Smooth muscle cell (in vitro differentiated cells): Measurements from ENCODE around the gene IL31. TPM values are rescaled to one million over a fixed set of nuclear protein-coding genes. Genes with fewer than 3 reads are reported as not detected.

Experiments
- DNase-seq: peaks from one replicate; lab custom pipeline; 2025; ENCODE audit not compliant: unreplicated experiment; lab: John Stamatoyannopoulos, UW
- H2AFZ ChIP-seq: fragments of 200-600 bp; sonication (generic); 2 replicates; pipeline ENCODE4 v1.6.0; 2016; ENCODE audit warnings: antibody characterized with exemption, low read depth, mild to moderate bottlenecking
- H3F3A ChIP-seq: fragments of 200-600 bp; sonication (generic); 2 replicates; pipeline ENCODE4 v1.6.0; 2017; ENCODE audit warnings: antibody characterized with exemption, low read depth
- H3K27ac ChIP-seq: fragments of 200-600 bp; sonication (generic); 2 replicates; pipeline ENCODE4 v1.5.1; 2016; ENCODE audit warnings: low read depth, mild to moderate bottlenecking
- H3K27me3 ChIP-seq: fragments of 200-600 bp; sonication (generic); 2 replicates; pipeline ENCODE4 v1.6.1; 2016; ENCODE audit warnings: low read depth, mild to moderate bottlenecking
- H3K36me3 ChIP-seq: fragments of 200-600 bp; sonication (generic); 2 replicates; pipeline ENCODE4 v1.5.1; 2016; ENCODE audit warnings: low read depth
- H3K4me1 ChIP-seq: fragments of 200-600 bp; sonication (generic); 2 replicates; pipeline ENCODE4 v1.5.1; 2016; ENCODE audit warnings: low read depth
- H3K4me2 ChIP-seq: fragments of 200-600 bp; sonication (generic); 2 replicates; pipeline ENCODE4 v1.6.0; 2016; ENCODE audit warnings: mild to moderate bottlenecking
- H3K4me3 ChIP-seq: fragments of 200-600 bp; sonication (generic); 2 replicates; pipeline ENCODE4 v1.5.1; 2016; ENCODE audit warnings: mild to moderate bottlenecking
- H3K79me2 ChIP-seq: fragments of 200-600 bp; sonication (generic); 2 replicates; pipeline ENCODE4 v1.6.0; 2016; ENCODE audit warnings: low read depth, mild to moderate bottlenecking
- H3K9ac ChIP-seq: fragments of 200-600 bp; sonication (generic); 2 replicates; pipeline ENCODE4 v1.6.0; 2016; ENCODE audit warnings: low read depth
- H3K9me3 ChIP-seq: fragments of 200-600 bp; sonication (generic); replicated peaks from 2 replicates; pipeline ENCODE4 v1.5.1; 2016; ENCODE audit warnings: low read depth
- H4K20me1 ChIP-seq: fragments of 200-600 bp; sonication (generic); 2 replicates; pipeline ENCODE4 v1.6.0; 2016; ENCODE audit warnings: low read depth
- CTCF ChIP-seq: fragments of 200-600 bp; sonication (generic); IDR thresholded peaks from 2 replicates; pipeline ENCODE4 v1.5.1; 2017; ENCODE audit warnings: borderline replicate concordance, mild to moderate bottlenecking, antibody characterized with exemption; ENCODE audit not compliant: insufficient read depth, poor library complexity, severe bottlenecking
- WGBS: methylation state at CpG from one replicate; pipeline ENCODE4 v1.1.7; 2016; ENCODE audit warnings: low lambda C conversion rate; 5-methylcytosine and 5-hydroxymethylcytosine counted together
- polyA plus RNA-seq: library from polyadenylated mRNA; unstranded; fragments of >200 nt; fragmentation: Nextera tagmentation; extraction: Ambion mirVana; gene quantifications from 2 replicates; pipeline ENCODE4 v1.2.1, GENCODE V29; 2016
- total RNA-seq: library from RNA; depleted of rRNA; stranded (reverse); fragments of >200 nt; gene quantifications from 2 replicates; pipeline ENCODE4 v1.2.3, GENCODE V29; 2014

Gene IL31
- total and polyA plus RNA-seq, 2 experiments from 2014 or later, result not detected

- no peaks in the 10 kb centered on the region for H3K36me3 ChIP-seq
- TF ChIP-seq CTCF, result no peak
- H4K20me1 ChIP-seq, result no peaks in the 10 kb centered on the region
- H2AFZ ChIP-seq, result no peak overlapping the region
- H3K9ac ChIP-seq, result no peak overlapping the region
- no peaks in the 10 kb centered on the region for H3K4me1 ChIP-seq
- 79% methylated on average over 8 of the region's 8 CpGs for WGBS
- no peak overlapping the region for H3K27ac ChIP-seq
- no peaks in the 10 kb centered on the region for H3K79me2 ChIP-seq
- no peak overlapping the region for H3K4me3 ChIP-seq
- H3K4me2 ChIP-seq, result no peak overlapping the region
- DNase-seq, result no peak
- H3K27me3 ChIP-seq, result no peaks in the 10 kb centered on the region
- no peaks in the 10 kb centered on the region for H3K9me3 ChIP-seq
- no peaks in the 10 kb centered on the region for H3F3A ChIP-seq
Observed at GRCh38 chr12:122139941-122140340, 34.1 kb downstream of the IL31 start.

- Histone ChIP-seq H3K9me3 (no peaks in the 10 kb centered on the region), H3K27ac (no peak overlapping the region), H3K4me3 (no peak overlapping the region), H3K4me2 (no peak overlapping the region), H2AFZ (no peak overlapping the region), H4K20me1 (no peaks in the 10 kb centered on the region), H3F3A (no peaks in the 10 kb centered on the region), H3K9ac (no peak overlapping the region), H3K79me2 (no peaks in the 10 kb centered on the region), H3K4me1 (no peaks in the 10 kb centered on the region), H3K36me3 (no peaks in the 10 kb centered on the region), H3K27me3 (no peaks in the 10 kb centered on the region)
- TF ChIP-seq CTCF, result no peak
- 96% methylated on average over 15 of the region's 15 CpGs for WGBS
- no peak for DNase-seq
Observed at GRCh38 chr12:122139266-122139665, 34.8 kb downstream of the IL31 start.

GRCh38 chr12:122138616-122139015 is 35.4 kb downstream of the IL31 start:
- 98% methylated on average over 11 of the region's 11 CpGs for WGBS
- Histone ChIP-seq H3K9ac (no peak overlapping the region), H3F3A (no peaks in the 10 kb centered on the region), H3K79me2 (no peaks in the 10 kb centered on the region), H3K4me2 (no peak overlapping the region), H4K20me1 (no peaks in the 10 kb centered on the region), H2AFZ (no peak overlapping the region), H3K36me3 (no peaks in the 10 kb centered on the region), H3K4me1 (no peaks in the 10 kb centered on the region), H3K27me3 (no peaks in the 10 kb centered on the region), H3K9me3 (no peaks in the 10 kb centered on the region), H3K4me3 (no peak overlapping the region), H3K27ac (no peak overlapping the region)
- no peak for TF ChIP-seq CTCF
- DNase-seq, result no peak

- WGBS, result 86% methylated on average over 11 of the region's 11 CpGs
- Histone ChIP-seq H3F3A (no peaks in the 10 kb centered on the region), H3K36me3 (no peaks in the 10 kb centered on the region)
Observed at GRCh38 chr12:122138181-122138580, 35.8 kb downstream of the IL31 start.

More at GRCh38 chr12:122138181-122138580, 35.8 kb downstream of the IL31 start:
- H3K4me3 ChIP-seq, result no peak overlapping the region
- H3K27ac ChIP-seq, result no peak overlapping the region
- no peak for DNase-seq
- H4K20me1 ChIP-seq, result no peaks in the 10 kb centered on the region
- H3K79me2 ChIP-seq, result no peaks in the 10 kb centered on the region
- TF ChIP-seq CTCF, result no peak
- no peak overlapping the region for H3K9ac ChIP-seq
- H3K4me2 ChIP-seq, result no peak overlapping the region
- no peak overlapping the region for H2AFZ ChIP-seq
- H3K9me3 ChIP-seq, result no peaks in the 10 kb centered on the region
- H3K27me3 ChIP-seq, result no peaks in the 10 kb centered on the region
- no peaks in the 10 kb centered on the region for H3K4me1 ChIP-seq
